ENCODE data around the gene MAP3K14.

GRCh38 chr17:45267436-45268055, 49.3 kb downstream of the MAP3K14 start:
- TF ChIP-seq POLR2AphosphoS5 (IDR thresholded peaks at IDR 0.05; ENCODE audit: low read depth, low read length) (no peak), TAF1 (IDR thresholded peaks at IDR 0.05; ENCODE audit: low read depth, low read length) (no peak), POLR2A (IDR thresholded peaks at IDR 0.05; ENCODE audit: low read depth, low read length) (no peak), SPI1 (IDR thresholded peaks at IDR 0.05; ENCODE audit: low read depth, low read length) (no peak)
